ENCODE results near the gene TEP1.
"Not testable (repeated sequence)": the region's sequence is repeated elsewhere in the genome, so short reads cannot be mapped to it uniquely, and the experiment has no call there.

GRCh38 chr14:20452831-20453230, 39.5 kb upstream of the TEP1 start:
- not testable (repeated sequence) for TF ChIP-seq POLR2A, CTCF (IDR thresholded peaks at IDR 0.05)
